ENCODE results near the gene NECTIN3. TPM values are rescaled to one million over a fixed set of nuclear protein-coding genes. Genes with fewer than 3 reads are reported as not detected.

The NECTIN3 gene
- total and polyA plus RNA-seq, 7 donors = 2.1 to 7.0 (median 3.3) TPM

DNA sequence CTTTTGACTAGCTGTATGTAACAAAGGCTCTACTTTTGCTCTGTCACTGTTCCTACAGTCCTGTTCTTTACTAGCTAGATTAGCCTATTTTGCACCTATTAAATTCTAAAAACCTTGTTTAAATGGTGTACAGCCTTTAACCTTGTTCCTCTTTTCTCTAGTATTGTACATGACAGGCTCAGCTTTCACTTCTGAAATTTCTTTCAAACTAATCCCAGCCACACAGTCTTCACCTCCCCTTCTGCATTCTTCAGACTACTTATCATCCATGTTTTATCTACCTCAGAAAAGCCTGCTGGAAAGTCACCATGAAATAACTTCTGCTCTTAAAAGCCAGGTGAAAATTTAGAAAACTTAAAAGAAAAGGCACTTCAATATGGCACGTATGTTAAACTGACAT is 122.4 kb downstream of the NECTIN3 start:
- H3K27ac ChIP-seq = no peak overlapping the region
- 90 to 98% (median 93%) methylated on average over 1 of the region's 1 CpG for WGBS, 3 donors
- H3K27me3 ChIP-seq (ENCODE audit: insufficient read depth in 3 of 3, low read length in 2 of 3) = no peaks in the 10 kb centered on the region
- ATAC-seq = no peak
- intact Hi-C loops (cut with DNase I) = no loop called here
- no peaks in the 10 kb centered on the region for H3K4me1 ChIP-seq
- no peak for TF ChIP-seq CTCF (IDR thresholded peaks at IDR 0.05)
- peaks cover 4 to 19% of the 10 kb centered on the region in 2 donors for H3K36me3 ChIP-seq (ENCODE audit: insufficient read depth in 1 of 2, low read depth in 1 of 2)
- no peaks in the 10 kb centered on the region for H3K9me3 ChIP-seq
- DNase-seq = no peak
- H3K4me3 ChIP-seq = no peak overlapping the region

- no peaks in the 10 kb centered on the region for H3K27me3 ChIP-seq (ENCODE audit: insufficient read depth in 3 of 3, low read length in 2 of 3)
- DNase-seq (no peak), ATAC-seq (no peak)
- no peak for TF ChIP-seq CTCF (IDR thresholded peaks at IDR 0.05)
- H3K36me3 ChIP-seq (ENCODE audit: insufficient read depth in 1 of 2, low read depth in 1 of 2) = peaks cover 4 to 19% of the 10 kb centered on the region in 2 donors
- no peak overlapping the region for H3K27ac ChIP-seq
- 72 to 81% (median 73%) methylated on average over 3 of the region's 3 CpGs for WGBS, 3 donors
- no peaks in the 10 kb centered on the region for H3K4me1 ChIP-seq
- no peaks in the 10 kb centered on the region for H3K9me3 ChIP-seq
- intact Hi-C loops (cut with DNase I) = no loop called here
- no peak overlapping the region for H3K4me3 ChIP-seq
Observed at GRCh38 chr3:111197485-111197884, 125.9 kb downstream of the NECTIN3 start.

- ATAC-seq (no peak), DNase-seq (no peak)
- TF ChIP-seq CTCF (IDR thresholded peaks at IDR 0.05) = no peak
- Histone ChIP-seq H3K9me3 (no peaks in the 10 kb centered on the region), H3K4me1 (no peaks in the 10 kb centered on the region), H3K27me3 (ENCODE audit: insufficient read depth in 3 of 3, low read length in 2 of 3) (no peaks in the 10 kb centered on the region), H3K36me3 (ENCODE audit: insufficient read depth in 1 of 2, low read depth in 1 of 2) (peaks cover 0 to 4% of the 10 kb centered on the region in 2 donors), H3K4me3 (no peak overlapping the region), H3K27ac (no peak overlapping the region)
- intact Hi-C loops (cut with DNase I) = no loop called here
Observed at GRCh38 chr3:111200027-111200426, 128.4 kb downstream of the NECTIN3 start.

DNA sequence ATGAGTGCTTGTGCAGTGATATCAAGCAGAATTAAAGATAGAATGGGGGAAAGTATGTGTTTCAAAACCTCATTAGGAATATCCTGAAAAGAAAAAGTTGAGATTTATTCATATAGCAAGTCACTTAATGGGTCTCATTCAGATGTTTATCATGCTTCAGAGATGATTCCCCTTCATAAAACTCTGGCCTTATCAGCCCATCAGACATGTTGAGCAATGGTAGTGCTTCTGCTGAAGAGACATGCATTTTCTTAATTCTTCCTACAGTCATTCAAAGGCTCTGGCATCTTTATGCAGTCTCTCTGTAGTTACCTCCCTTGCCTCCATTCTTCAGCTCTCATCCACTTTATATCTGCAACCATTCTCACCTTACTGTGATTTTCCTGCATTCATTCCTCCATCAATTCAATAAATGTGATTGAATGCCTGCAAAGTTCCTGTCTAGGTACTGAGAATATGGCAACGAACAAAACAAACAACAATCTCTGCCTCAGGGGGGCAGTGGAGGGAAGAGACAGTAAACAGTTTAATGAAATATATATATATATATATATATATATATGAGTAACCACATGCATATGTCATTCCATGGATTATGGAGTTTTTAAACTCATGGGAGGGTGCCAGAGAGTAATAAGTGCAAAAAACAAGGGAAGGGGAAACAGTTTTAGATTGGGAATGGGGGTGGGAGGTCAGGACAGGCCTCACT is 138.5 kb downstream of the NECTIN3 start:
- Histone ChIP-seq H3K27me3 (ENCODE audit: insufficient read depth in 3 of 3, low read length in 2 of 3) (no peaks in the 10 kb centered on the region), H3K27ac (no peak overlapping the region), H3K4me3 (no peak overlapping the region), H3K36me3 (ENCODE audit: insufficient read depth in 1 of 2, low read depth in 1 of 2) (no peaks in the 10 kb centered on the region), H3K9me3 (no peaks in the 10 kb centered on the region), H3K4me1 (no peaks in the 10 kb centered on the region)
- no peak for ATAC-seq
- 62 to 69% (median 65%) methylated on average over 1 of the region's 1 CpG for WGBS, 3 donors
- intact Hi-C loops (cut with DNase I) = no loop called here
- no peak for DNase-seq
- no peak for TF ChIP-seq CTCF (IDR thresholded peaks at IDR 0.05)

Measured in psoas muscle (tissue), 8 donors.